ENCODE measurements around the gene LAMA5.

The LAMA5 gene

DNA sequence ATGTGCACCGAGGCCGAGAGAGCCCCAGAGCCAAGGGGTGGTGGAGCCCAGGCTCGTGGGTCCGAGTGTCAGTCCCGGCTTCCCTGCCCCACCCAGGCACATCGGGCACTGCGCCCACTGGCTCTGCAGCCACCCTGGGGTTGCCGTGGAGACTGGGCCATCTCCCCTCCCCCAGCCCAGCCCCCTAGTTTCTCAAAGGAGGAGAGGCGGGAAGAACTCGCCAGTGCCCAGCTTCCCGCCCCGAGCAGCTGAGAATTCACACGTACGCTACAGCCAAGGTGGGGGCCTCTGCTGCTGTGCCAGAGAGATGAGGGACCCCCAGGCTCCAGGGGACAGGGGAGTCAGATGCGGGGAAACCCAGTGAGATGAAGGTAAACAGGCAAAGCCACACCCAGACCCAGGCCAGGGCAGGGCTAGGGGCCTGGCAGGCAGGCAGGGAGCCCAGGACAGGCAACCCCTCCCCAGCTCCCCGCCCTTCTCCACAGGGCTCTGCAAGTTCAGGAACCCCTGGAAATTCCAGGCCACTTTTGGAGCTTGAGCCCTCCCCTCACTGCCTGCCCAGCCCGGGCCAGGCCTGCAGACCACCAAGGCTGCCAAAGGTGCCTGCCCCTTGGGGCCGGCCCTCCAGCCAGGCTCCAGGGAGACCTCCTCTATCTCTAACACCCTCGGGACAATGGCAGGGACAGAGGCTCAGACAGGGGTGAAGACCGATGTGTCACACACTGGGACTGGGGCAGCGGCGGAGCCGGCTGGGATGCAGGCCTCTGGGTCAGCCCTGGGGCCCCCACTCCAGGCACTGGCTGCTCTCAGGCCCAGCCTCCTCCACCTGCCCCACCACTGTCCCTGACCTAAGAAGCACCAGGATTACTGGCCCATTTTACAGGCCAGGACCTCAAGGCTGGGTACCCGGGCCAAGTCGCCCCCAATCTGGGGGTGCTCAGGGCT, 6.0 kb downstream of the LAMA5 start:
- Histone ChIP-seq H3K27me3 (replicated peaks; ENCODE audit: insufficient read depth, low read length) (no peaks in the 10 kb centered on the region), H3F3A (ENCODE audit: insufficient read depth, low read length) (peaks cover 4% of the 10 kb centered on the region; the same call in 1 of the 2 replicates), H3K4me1 (ENCODE audit: low read length) (peaks cover 3% of the 10 kb centered on the region; the same call in 1 of the 2 replicates), H3K9me3 (replicated peaks; ENCODE audit: insufficient read depth, low read length) (no peaks in the 10 kb centered on the region), H3K36me3 (replicated peaks; ENCODE audit: insufficient read depth, low read length) (no peaks in the 10 kb centered on the region), H3K27ac (ENCODE audit: low read length) (no peak overlapping the region), H3K9ac (ENCODE audit: low read length) (no peak overlapping the region), H3K4me3 (ENCODE audit: low read length) (no peak overlapping the region), H3K79me2 (ENCODE audit: low read length) (peaks cover 57% of the 10 kb centered on the region), H3K4me2 (ENCODE audit: low read depth, low read length) (no peak overlapping the region), H3K9me2 (replicated peaks; ENCODE audit: insufficient read depth, low read length) (no peaks in the 10 kb centered on the region), H4K20me1 (ENCODE audit: insufficient read depth, low read length) (no peaks in the 10 kb centered on the region), H2AFZ (ENCODE audit: low read length) (no peak overlapping the region)
- DNase-seq = no peak
- TF ChIP-seq, protein P1, sequence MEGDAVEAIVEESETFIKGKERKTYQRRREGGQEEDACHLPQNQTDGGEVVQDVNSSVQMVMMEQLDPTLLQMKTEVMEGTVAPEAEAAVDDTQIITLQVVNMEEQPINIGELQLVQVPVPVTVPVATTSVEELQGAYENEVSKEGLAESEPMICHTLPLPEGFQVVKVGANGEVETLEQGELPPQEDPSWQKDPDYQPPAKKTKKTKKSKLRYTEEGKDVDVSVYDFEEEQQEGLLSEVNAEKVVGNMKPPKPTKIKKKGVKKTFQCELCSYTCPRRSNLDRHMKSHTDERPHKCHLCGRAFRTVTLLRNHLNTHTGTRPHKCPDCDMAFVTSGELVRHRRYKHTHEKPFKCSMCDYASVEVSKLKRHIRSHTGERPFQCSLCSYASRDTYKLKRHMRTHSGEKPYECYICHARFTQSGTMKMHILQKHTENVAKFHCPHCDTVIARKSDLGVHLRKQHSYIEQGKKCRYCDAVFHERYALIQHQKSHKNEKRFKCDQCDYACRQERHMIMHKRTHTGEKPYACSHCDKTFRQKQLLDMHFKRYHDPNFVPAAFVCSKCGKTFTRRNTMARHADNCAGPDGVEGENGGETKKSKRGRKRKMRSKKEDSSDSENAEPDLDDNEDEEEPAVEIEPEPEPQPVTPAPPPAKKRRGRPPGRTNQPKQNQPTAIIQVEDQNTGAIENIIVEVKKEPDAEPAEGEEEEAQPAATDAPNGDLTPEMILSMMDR (IDR thresholded peaks at IDR 0.05; ENCODE audit: low read length) = no peak
- TF ChIP-seq EZH2phosphoT487 (IDR thresholded peaks at IDR 0.05; ENCODE audit: low read length) (no peak), EZH2 (optimal IDR thresholded peaks at IDR 0.05; ENCODE audit: low read depth, low read length) (no peak)

DNA sequence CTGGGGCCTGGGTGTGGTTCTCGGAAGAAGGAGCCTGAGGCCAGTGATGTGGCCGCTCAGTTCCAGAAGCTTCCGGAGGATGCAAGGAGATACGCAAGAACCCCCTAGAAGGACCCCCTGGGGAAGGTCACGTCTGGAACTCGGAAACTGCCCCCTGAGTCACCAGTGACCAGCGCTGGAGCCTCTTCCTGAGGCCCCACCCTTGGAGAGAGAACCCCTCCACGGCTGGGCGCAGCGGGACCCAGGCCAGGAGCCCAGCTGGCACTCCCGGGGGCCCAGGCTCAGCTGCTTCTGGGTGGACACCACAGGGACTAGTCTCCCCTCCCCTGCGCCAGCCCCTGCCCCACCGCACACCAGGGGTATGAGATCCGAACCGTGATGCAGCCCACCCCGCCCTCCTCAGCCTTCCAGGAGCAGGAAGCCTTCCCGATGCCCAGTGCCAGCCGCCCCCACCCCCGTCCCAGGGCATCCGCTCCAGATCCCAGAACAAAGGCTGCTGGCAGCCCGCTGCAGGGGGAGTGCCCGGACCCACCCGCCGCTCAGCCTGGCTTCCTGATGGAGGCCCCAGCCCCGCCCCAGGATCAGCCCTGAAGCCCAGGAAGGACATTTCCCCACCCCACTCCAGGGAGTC, 7.5 kb downstream of the LAMA5 start:
- TF ChIP-seq EZH2phosphoT487 (IDR thresholded peaks at IDR 0.05; ENCODE audit: low read length) (no peak), EZH2 (optimal IDR thresholded peaks at IDR 0.05; ENCODE audit: low read depth, low read length) (no peak)
- TF ChIP-seq, protein P1 (IDR thresholded peaks at IDR 0.05; ENCODE audit: low read length) = no peak
- H3K9me3 ChIP-seq (replicated peaks; ENCODE audit: insufficient read depth, low read length) = no peaks in the 10 kb centered on the region
- H3K36me3 ChIP-seq (replicated peaks; ENCODE audit: insufficient read depth, low read length) = no peaks in the 10 kb centered on the region
- no peak overlapping the region for H3K9ac ChIP-seq (ENCODE audit: low read length)
- no peaks in the 10 kb centered on the region for H4K20me1 ChIP-seq (ENCODE audit: insufficient read depth, low read length)
- peaks cover 54% of the 10 kb centered on the region for H3K79me2 ChIP-seq (ENCODE audit: low read length)
- no peaks in the 10 kb centered on the region for H3K27me3 ChIP-seq (replicated peaks; ENCODE audit: insufficient read depth, low read length)
- no peak overlapping the region for H2AFZ ChIP-seq (ENCODE audit: low read length)
- no peak for DNase-seq
- H3K4me3 ChIP-seq (ENCODE audit: low read length) = no peak overlapping the region
- no peaks in the 10 kb centered on the region for H3K9me2 ChIP-seq (replicated peaks; ENCODE audit: insufficient read depth, low read length)
- no peak overlapping the region for H3K27ac ChIP-seq (ENCODE audit: low read length)
- H3K4me1 ChIP-seq (ENCODE audit: low read length) = no peaks in the 10 kb centered on the region
- no peaks in the 10 kb centered on the region for H3F3A ChIP-seq (ENCODE audit: insufficient read depth, low read length)
- H3K4me2 ChIP-seq (ENCODE audit: low read depth, low read length) = no peak overlapping the region

DNA sequence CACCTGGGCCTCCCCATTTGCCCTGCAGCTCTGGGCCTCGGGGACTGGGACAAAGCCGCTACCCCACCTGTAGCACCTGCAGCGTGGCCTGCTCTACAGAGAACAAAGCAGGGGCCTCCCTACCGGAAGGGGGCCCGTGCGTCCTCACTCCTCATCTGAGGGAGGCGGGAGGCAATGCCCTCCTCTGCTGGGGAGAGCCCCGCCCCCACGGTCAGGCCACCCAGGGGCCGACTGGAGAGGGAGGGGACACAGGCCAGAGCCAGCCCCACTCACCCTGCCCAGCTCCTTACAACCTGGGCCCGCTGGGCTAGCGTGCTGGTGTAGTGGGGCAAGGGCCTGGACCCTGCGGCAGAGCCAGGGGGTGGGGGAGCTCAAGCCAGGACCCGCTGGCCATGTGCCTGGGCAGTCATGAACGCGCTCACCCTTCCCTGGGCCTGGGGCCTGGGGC, 8.0 kb downstream of the LAMA5 start:
- Histone ChIP-seq H3K9me3 (replicated peaks; ENCODE audit: insufficient read depth, low read length) (no peaks in the 10 kb centered on the region), H3K9ac (ENCODE audit: low read length) (no peak overlapping the region), H3K9me2 (replicated peaks; ENCODE audit: insufficient read depth, low read length) (no peaks in the 10 kb centered on the region), H3K36me3 (replicated peaks; ENCODE audit: insufficient read depth, low read length) (no peaks in the 10 kb centered on the region), H3F3A (ENCODE audit: insufficient read depth, low read length) (no peaks in the 10 kb centered on the region), H4K20me1 (ENCODE audit: insufficient read depth, low read length) (no peaks in the 10 kb centered on the region), H2AFZ (ENCODE audit: low read length) (no peak overlapping the region), H3K27ac (ENCODE audit: low read length) (no peak overlapping the region), H3K79me2 (ENCODE audit: low read length) (peaks cover 52% of the 10 kb centered on the region), H3K27me3 (replicated peaks; ENCODE audit: insufficient read depth, low read length) (no peaks in the 10 kb centered on the region), H3K4me2 (ENCODE audit: low read depth, low read length) (no peak overlapping the region), H3K4me3 (ENCODE audit: low read length) (no peak overlapping the region), H3K4me1 (ENCODE audit: low read length) (no peaks in the 10 kb centered on the region)
- no peak for DNase-seq
- TF ChIP-seq EZH2phosphoT487 (IDR thresholded peaks at IDR 0.05; ENCODE audit: low read length) = no peak
- no peak for TF ChIP-seq EZH2 (optimal IDR thresholded peaks at IDR 0.05; ENCODE audit: low read depth, low read length)
- TF ChIP-seq, protein P1 (IDR thresholded peaks at IDR 0.05; ENCODE audit: low read length) = no peak

Measured in MM.1S (cell line).